Measurements from ENCODE around the gene C11orf21. TPM values are rescaled to one million over a fixed set of nuclear protein-coding genes. Genes with fewer than 3 reads are reported as not detected.

Gene C11orf21
- total and polyA plus RNA-seq, 4 donors: 0.46 to 2.1 (median 1.4) TPM; not detected in 1

DNA sequence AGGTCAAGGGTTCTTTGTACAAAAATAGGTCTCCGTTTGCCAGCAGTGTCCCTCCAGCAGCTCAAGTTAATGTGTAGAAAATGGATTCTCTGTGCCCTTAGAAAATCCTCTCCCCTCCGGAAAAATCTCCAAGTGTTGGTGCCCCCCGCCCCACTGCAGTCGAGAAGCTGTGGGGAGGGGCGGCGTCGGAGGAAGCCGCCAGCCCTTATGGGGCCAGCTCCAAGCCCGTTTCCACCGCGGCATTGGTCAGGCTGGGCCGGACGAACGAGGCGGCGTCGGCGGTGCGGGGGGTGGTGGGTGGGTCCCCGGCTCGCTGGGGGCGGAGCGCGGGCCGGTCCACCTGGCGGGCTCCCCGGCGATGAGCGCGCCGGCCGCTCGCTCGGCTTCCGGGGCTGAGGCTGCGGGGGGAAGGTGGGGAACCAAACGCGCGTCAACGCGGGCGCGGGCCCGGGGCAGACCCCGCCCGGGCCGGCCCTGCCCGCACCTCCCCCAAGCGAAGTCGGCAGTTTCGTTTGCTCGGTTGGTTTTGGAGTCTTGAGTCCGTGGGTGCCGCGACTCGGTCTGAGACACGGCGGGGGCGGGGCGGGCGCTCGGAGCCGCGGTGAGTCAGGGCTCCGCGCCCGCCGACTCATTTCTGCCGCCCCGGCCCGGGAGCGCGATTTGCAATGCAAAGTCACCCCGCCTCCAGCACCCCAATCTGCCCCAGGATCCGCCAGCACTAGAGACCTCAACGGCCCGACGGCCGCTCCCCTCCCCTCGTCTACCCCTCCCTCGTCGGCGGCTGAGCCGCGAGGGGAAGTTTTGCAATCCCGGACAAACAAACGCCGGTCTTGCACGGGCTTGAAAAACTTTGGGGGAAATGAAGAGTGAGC, 32.8 kb downstream of the C11orf21 start:
- H3K27me3 ChIP-seq (ENCODE audit: control insufficient read depth in 1 of 2, insufficient read depth in 2 of 2, low read length in 1 of 2): no peaks in the 10 kb centered on the region
- 1% methylated on average over 77 to 89 of the region's 89 CpGs for WGBS, 2 donors
- no peak for ATAC-seq (ENCODE audit: low FRiP score)

DNA sequence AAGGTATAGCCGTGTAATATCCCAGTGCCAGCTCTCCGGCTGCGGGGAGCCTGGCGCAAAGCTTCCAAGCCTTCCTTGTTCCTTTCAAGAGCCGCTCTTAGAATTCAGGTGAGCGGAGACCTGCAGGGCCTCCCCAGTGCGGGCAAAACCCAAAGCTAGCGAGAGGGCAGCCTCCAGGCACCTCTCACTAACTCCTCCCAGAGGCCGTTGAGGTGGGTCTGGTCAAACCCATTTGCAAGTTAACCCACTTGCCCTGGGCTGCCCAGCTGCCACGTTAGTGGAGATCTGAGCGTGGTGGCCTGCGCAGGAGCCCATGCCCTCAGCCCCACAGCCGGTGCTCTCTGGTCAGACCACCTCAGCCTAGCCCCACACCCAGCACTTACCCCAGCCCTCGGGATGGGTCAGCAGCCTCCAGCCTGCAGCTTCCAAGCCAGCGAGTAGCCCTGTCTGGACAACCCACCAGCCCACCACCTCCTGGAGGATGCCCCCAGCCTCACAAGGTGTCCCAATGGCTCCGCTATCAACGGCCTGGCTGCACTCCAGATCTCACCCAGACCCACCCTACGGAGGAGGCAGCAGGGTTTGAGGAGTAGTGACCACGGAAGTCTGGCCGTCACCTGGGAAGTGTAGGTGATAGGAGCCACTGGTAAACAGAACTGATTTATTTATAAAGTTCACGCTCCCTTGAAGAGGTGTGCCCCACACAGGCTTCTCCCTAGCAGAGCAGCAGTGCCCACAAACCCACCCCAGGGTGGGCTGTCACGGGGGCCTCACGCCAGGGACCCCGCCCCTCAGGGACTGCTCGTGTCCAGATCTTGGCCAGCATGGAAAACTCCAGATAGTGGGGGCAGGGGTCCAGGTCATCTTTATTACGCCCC, 33.6 kb downstream of the C11orf21 start:
- ATAC-seq (ENCODE audit: low FRiP score): no peak
- intact Hi-C loops (cut with DNase I): no loop called here
- Histone ChIP-seq H3K4me3 (ENCODE audit: low read length in 2 of 2) (no peak overlapping the region), H3K36me3 (ENCODE audit: control insufficient read depth in 1 of 2, insufficient read depth in 2 of 2, low read length in 1 of 2) (no peaks in the 10 kb centered on the region), H3K4me1 (ENCODE audit: control insufficient read depth in 1 of 2, insufficient read depth in 2 of 2, low read length in 2 of 2) (no peaks in the 10 kb centered on the region), H3K27ac (ENCODE audit: low read depth in 1 of 2, low read length in 2 of 2) (no peak overlapping the region), H3K9me3 (ENCODE audit: control insufficient read depth, low read length) (no peaks in the 10 kb centered on the region), H3K27me3 (ENCODE audit: control insufficient read depth in 1 of 2, insufficient read depth in 2 of 2, low read length in 1 of 2) (no peaks in the 10 kb centered on the region)
- 70 to 72% methylated on average over 26 of the region's 26 CpGs for WGBS, 2 donors
- DNase-seq: peak in 1 of 2 donors; percentile 37

More for the DNA sequence above, 32.8 kb downstream of the C11orf21 start:
- Histone ChIP-seq H3K9me3 (ENCODE audit: control insufficient read depth, low read length) (no peaks in the 10 kb centered on the region), H3K4me3 (ENCODE audit: low read length in 2 of 2) (peak overlapping the region in 1 of 2 donors; percentile 31), H3K27ac (ENCODE audit: low read depth in 1 of 2, low read length in 2 of 2) (no peak overlapping the region), H3K36me3 (ENCODE audit: control insufficient read depth in 1 of 2, insufficient read depth in 2 of 2, low read length in 1 of 2) (no peaks in the 10 kb centered on the region), H3K4me1 (ENCODE audit: control insufficient read depth in 1 of 2, insufficient read depth in 2 of 2, low read length in 2 of 2) (no peaks in the 10 kb centered on the region)
- DNase-seq: peak; percentile 81 to 84
- intact Hi-C loops (cut with DNase I): no loop called here

DNA sequence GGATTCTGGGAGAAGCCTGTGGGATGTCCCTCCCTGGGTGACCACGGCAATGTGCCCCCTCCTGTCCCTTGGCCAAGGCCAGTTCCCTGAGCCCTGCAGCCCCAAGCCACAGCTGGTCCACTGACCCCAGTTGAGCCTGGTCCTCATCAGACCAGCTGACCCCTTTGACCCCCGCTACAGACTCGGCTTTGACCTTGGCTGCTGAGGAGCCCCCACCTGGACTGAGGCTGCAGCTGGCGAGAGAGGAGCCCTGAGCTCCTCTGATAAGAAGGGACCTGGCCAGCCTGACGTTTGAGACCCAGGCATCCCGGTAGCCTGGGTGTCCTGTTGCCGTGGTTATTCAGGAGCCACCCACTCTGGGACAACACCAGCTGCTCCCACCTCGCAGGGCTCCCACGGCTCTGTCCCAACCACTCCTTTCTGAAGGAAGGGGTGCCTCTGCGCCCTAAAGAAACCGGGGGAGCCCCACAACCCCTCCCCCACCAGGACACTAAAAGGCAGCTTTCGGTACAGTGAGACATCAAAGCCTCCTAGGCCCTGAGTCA, 34.3 kb downstream of the C11orf21 start:
- peak; percentile 41 to 65 for DNase-seq
- no peak overlapping the region for H3K4me3 ChIP-seq (ENCODE audit: low read length in 2 of 2)
- H3K27ac ChIP-seq (ENCODE audit: low read depth in 1 of 2, low read length in 2 of 2): no peak overlapping the region
- no peaks in the 10 kb centered on the region for H3K27me3 ChIP-seq (ENCODE audit: control insufficient read depth in 1 of 2, insufficient read depth in 2 of 2, low read length in 1 of 2)
- no peaks in the 10 kb centered on the region for H3K4me1 ChIP-seq (ENCODE audit: control insufficient read depth in 1 of 2, insufficient read depth in 2 of 2, low read length in 2 of 2)
- H3K36me3 ChIP-seq (ENCODE audit: control insufficient read depth in 1 of 2, insufficient read depth in 2 of 2, low read length in 1 of 2): no peaks in the 10 kb centered on the region
- no peak for ATAC-seq (ENCODE audit: low FRiP score)
- WGBS, 2 donors: 82 to 83% methylated on average over 12 of the region's 12 CpGs
- intact Hi-C loops (cut with DNase I): no loop called here
- no peaks in the 10 kb centered on the region for H3K9me3 ChIP-seq (ENCODE audit: control insufficient read depth, low read length)

DNA sequence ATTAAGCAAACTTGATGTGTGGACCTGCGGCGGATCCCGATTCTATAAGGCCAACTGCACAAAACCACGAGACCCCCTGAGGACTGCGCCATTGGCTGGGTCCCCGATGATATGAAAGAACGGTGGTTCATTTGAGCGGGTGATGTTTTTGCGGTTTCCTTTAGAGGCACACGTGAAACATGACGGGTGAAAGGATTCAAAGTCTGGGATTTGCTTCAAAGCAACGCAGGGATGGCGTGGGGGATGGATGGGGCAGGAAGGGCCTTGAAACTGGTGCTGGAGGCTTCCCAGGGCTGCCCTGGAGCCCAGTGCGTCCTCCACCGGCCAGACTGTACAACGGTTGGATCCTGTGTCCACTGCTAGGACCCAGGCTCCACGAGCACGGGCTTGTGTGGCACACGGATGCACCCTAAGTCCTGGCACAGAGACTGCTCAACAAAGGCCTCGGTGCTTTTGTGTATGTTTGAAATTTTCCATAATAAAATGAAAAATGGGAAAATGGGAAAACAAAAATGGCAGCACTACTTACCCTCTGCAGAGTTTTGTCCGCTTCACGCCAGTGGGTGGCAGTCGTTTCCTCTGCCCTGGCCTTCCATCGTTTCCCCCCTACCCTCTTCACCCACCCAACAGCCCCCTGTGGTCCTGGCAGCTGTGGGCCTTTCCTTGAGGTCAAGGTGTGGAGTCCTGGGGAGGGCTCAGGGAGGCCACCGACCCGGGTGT, 35.0 kb downstream of the C11orf21 start:
- DNase-seq: peak in 1 of 2 donors; percentile 40
- Histone ChIP-seq H3K9me3 (ENCODE audit: control insufficient read depth, low read length) (no peaks in the 10 kb centered on the region), H3K4me1 (ENCODE audit: control insufficient read depth in 1 of 2, insufficient read depth in 2 of 2, low read length in 2 of 2) (no peaks in the 10 kb centered on the region), H3K27me3 (ENCODE audit: control insufficient read depth in 1 of 2, insufficient read depth in 2 of 2, low read length in 1 of 2) (no peaks in the 10 kb centered on the region), H3K27ac (ENCODE audit: low read depth in 1 of 2, low read length in 2 of 2) (no peak overlapping the region), H3K36me3 (ENCODE audit: control insufficient read depth in 1 of 2, insufficient read depth in 2 of 2, low read length in 1 of 2) (no peaks in the 10 kb centered on the region), H3K4me3 (ENCODE audit: low read length in 2 of 2) (no peak overlapping the region)
- intact Hi-C loops (cut with DNase I): no loop called here
- 91 to 93% methylated on average over 26 of the region's 26 CpGs for WGBS, 2 donors
- ATAC-seq (ENCODE audit: low FRiP score): no peak

DNA sequence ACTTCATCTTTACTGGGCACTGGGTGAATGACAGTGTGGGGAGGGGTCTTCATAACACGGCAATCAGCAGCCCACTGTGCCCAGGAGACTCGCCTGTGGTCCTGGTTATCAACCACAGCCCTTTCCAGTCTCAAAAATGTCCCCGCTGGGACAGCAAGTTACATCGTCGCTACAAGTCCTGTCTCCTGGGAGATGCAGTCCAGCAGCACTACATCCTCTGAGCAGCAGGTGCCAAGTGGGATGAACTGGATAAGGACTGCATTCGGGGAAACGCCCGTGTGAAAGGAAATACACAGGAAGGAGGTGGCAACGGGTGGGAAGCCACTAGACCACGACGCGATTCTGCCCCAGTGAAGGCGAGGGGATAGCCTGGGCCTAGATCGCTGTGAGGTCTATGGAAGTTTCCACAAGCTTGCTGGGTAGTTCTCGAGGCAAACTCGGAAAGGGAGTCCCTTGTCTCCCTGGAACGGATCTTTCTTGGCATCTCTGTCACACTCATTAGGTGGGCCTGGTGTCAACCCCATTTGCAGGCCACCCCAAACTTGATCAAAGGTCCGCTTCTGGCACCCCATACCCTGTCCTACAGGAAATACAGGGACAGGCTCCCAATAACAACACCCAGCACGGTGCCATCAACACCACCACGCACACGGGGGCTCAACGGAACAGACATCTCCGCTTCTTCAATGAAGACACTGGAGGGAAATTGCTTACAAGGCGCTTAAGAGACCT, 35.7 kb downstream of the C11orf21 start:
- no peaks in the 10 kb centered on the region for H3K36me3 ChIP-seq (ENCODE audit: control insufficient read depth in 1 of 2, insufficient read depth in 2 of 2, low read length in 1 of 2)
- H3K4me1 ChIP-seq (ENCODE audit: control insufficient read depth in 1 of 2, insufficient read depth in 2 of 2, low read length in 2 of 2): no peaks in the 10 kb centered on the region
- H3K27me3 ChIP-seq (ENCODE audit: control insufficient read depth in 1 of 2, insufficient read depth in 2 of 2, low read length in 1 of 2): no peaks in the 10 kb centered on the region
- 84 to 88% methylated on average over 24 of the region's 24 CpGs for WGBS, 2 donors
- intact Hi-C loops (cut with DNase I): no loop called here
- no peak for ATAC-seq (ENCODE audit: low FRiP score)
- peak in 1 of 2 donors; percentile 37 for DNase-seq
- no peak overlapping the region for H3K27ac ChIP-seq (ENCODE audit: low read depth in 1 of 2, low read length in 2 of 2)
- H3K4me3 ChIP-seq (ENCODE audit: low read length in 2 of 2): no peak overlapping the region
- H3K9me3 ChIP-seq (ENCODE audit: control insufficient read depth, low read length): no peaks in the 10 kb centered on the region

DNA sequence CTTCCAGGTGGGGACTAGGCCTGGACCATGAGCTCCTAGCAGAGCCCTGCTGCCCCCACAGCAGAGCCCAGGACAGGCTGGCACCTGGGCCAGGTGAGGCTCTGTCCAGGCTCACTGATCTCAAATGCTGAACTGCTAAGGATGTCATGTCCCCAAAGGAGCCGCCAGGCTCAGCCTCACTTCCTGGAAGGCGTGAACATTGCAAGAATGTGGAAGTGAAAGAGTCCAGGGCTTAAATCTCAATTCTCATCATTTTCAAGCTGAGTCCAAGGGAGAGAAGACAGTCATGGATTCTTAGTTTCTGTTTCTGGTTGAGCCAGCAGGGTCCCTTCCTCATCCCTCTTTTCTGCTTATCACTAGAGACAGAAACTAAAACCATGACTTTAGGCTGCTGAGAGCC, 36.3 kb downstream of the C11orf21 start:
- no peaks in the 10 kb centered on the region for H3K4me1 ChIP-seq (ENCODE audit: control insufficient read depth in 1 of 2, insufficient read depth in 2 of 2, low read length in 2 of 2)
- H3K9me3 ChIP-seq (ENCODE audit: control insufficient read depth, low read length): no peaks in the 10 kb centered on the region
- H3K27me3 ChIP-seq (ENCODE audit: control insufficient read depth in 1 of 2, insufficient read depth in 2 of 2, low read length in 1 of 2): no peaks in the 10 kb centered on the region
- no peak overlapping the region for H3K4me3 ChIP-seq (ENCODE audit: low read length in 2 of 2)
- intact Hi-C loops (cut with DNase I): no loop called here
- WGBS, 2 donors: 60 to 70% methylated on average over 2 of the region's 2 CpGs
- DNase-seq (peak in 1 of 2 donors; percentile 67), ATAC-seq (ENCODE audit: low FRiP score) (no peak)
- H3K36me3 ChIP-seq (ENCODE audit: control insufficient read depth in 1 of 2, insufficient read depth in 2 of 2, low read length in 1 of 2): no peaks in the 10 kb centered on the region
- no peak overlapping the region for H3K27ac ChIP-seq (ENCODE audit: low read depth in 1 of 2, low read length in 2 of 2)

DNA sequence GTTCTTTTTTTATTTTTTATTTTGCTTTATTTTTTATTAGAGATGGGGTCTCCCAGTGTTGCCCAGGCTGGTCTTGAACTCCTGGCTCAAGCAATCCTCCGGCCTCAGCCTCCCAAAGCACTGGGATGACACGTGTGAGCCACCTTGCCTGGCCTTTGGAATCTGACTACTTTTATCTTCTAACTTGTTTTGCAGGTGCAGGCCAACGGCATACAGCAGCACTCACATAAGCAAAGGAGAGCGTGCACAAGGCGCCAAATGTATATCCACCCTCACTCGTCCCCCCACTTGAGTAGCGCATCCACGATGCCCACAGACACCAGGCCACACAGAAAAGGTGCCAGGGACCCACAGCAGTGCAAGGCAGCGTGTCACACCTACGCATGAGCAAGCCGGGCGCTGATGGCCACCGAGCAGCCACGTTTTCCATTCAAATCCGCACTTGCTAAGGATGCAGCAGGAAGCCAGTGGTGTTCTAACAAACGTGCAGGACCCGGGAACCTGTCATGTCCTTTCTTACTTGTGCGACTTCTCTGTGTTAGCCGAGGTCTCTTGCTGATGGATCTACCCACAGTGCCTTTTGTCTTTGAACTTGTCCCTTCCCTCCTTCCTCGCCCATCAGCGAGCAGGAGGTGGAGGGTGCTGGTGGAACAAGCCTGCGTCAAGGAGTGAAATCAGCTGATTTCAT, 37.2 kb downstream of the C11orf21 start:
- 85 to 88% methylated on average over 22 of the region's 22 CpGs for WGBS, 2 donors
- Histone ChIP-seq H3K27me3 (ENCODE audit: control insufficient read depth in 1 of 2, insufficient read depth in 2 of 2, low read length in 1 of 2) (no peaks in the 10 kb centered on the region), H3K4me3 (ENCODE audit: low read length in 2 of 2) (no peak overlapping the region), H3K9me3 (ENCODE audit: control insufficient read depth, low read length) (no peaks in the 10 kb centered on the region), H3K36me3 (ENCODE audit: control insufficient read depth in 1 of 2, insufficient read depth in 2 of 2, low read length in 1 of 2) (no peaks in the 10 kb centered on the region), H3K27ac (ENCODE audit: low read depth in 1 of 2, low read length in 2 of 2) (no peak overlapping the region), H3K4me1 (ENCODE audit: control insufficient read depth in 1 of 2, insufficient read depth in 2 of 2, low read length in 2 of 2) (no peaks in the 10 kb centered on the region)
- no peak for DNase-seq
- no peak for ATAC-seq (ENCODE audit: low FRiP score)
- intact Hi-C loops (cut with DNase I): no loop called here
